Measurements from ENCODE around the gene NCL.
"Not testable (repeated sequence)": the region's sequence is repeated elsewhere in the genome, so short reads cannot be mapped to it uniquely, and the experiment has no call there.

The NCL gene

GRCh38 chr2:231449503-231450054, 14.7 kb downstream of the NCL start:
- no peak overlapping the region for H3K4me3 ChIP-seq (ENCODE audit: low read depth, low read length)
- in situ Hi-C loops (cut with HindIII; ENCODE audit: low sequenced_read_pairs): no loop called here
- DNase-seq (ENCODE audit: low read depth): no peak
- TF ChIP-seq CTCF (IDR thresholded peaks at IDR 0.05; ENCODE audit: low read depth, low read length, missing control alignments): no peak

DNA sequence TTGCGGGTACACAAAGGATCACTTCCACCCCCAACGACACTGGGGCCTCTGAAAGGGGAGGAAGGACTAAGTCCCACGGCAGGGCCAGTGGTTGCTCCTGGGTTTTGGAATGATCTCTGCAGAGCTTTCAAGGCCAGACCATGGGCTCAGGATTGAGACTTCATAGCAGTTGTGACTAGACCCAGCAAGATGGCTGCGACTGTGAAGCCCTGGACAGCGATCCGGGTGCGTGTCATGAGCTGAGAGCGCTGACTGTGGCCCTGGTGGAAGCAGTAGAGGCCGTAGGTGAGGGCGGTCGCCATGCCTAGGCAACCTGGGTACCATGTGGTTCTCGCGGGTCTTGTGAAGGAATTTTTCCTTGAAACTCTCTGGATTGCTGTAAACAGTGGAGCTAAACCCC, 27.3 kb downstream of the NCL start:
- DNase-seq (ENCODE audit: low read depth): no peak
- TF ChIP-seq CTCF (IDR thresholded peaks at IDR 0.05; ENCODE audit: low read depth, low read length, missing control alignments): no peak
- H3K4me3 ChIP-seq (ENCODE audit: low read depth, low read length): no peak overlapping the region
- in situ Hi-C loops (cut with HindIII; ENCODE audit: low sequenced_read_pairs): no loop called here

- no peak for DNase-seq (ENCODE audit: low read depth)
- in situ Hi-C loops (cut with HindIII; ENCODE audit: low sequenced_read_pairs): no loop called here
Observed at GRCh38 chr2:231433990-231434389, 30.3 kb downstream of the NCL start.

DNA sequence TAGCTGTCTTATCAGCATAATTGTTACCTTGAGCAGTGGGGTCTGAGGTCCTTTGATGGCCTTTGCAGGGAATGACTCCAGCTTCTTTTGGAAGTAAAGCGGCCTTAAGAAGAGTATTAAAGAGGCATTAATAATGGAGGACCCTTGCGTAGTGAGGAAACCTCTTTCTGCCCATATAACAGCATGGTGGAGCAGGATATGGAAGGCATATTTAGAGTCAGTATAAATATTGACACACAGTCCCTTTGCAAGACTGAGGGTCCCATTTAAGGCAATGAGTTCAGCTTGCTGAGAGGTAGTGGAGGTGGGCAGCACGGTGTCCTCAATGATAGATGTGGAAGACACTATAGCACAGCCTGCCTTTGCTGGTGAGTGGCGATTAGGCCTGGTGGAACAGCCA, 32.7 kb downstream of the NCL start:
- H3K4me3 ChIP-seq (ENCODE audit: low read depth, low read length): no peak overlapping the region
- no peak for TF ChIP-seq CTCF (IDR thresholded peaks at IDR 0.05; ENCODE audit: low read depth, low read length, missing control alignments)
- no peak for DNase-seq (ENCODE audit: low read depth)
- in situ Hi-C loops (cut with HindIII; ENCODE audit: low sequenced_read_pairs): no loop called here

More at GRCh38 chr2:231433990-231434389, 30.3 kb downstream of the NCL start:
- no peak overlapping the region for H3K4me3 ChIP-seq (ENCODE audit: low read depth, low read length)
- no peak for TF ChIP-seq CTCF (IDR thresholded peaks at IDR 0.05; ENCODE audit: low read depth, low read length, missing control alignments)

DNA sequence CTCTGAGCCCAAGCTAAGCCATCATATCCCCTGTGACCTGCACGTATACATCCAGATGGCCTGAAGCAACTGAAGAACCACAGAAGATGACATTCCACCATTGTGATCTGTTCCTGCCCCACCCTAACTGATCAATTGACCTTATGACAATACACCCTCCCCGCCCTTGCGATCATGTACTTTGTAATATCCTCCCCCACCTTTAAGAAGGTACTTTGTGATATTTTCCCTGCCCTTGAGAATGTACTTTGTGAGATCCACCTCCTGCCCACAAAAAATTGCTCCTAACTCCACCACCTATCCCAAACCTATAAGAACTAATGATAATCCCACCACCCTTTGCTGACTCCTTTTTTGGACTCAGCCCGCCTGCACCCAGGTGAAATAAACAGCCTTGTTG, 33.8 kb downstream of the NCL start:
- DNase-seq (ENCODE audit: low read depth); H3K4me3 ChIP-seq (ENCODE audit: low read depth, low read length); in situ Hi-C loops (cut with HindIII; ENCODE audit: low sequenced_read_pairs): not testable (repeated sequence)

- in situ Hi-C loops (cut with HindIII; ENCODE audit: low sequenced_read_pairs): no loop called here
- DNase-seq (ENCODE audit: low read depth): no peak
- no peak for TF ChIP-seq CTCF (IDR thresholded peaks at IDR 0.05; ENCODE audit: low read depth, low read length, missing control alignments)
- H3K4me3 ChIP-seq (ENCODE audit: low read depth, low read length): no peak overlapping the region
Observed at GRCh38 chr2:231429901-231430300, 34.4 kb downstream of the NCL start.

- H3K4me3 ChIP-seq (ENCODE audit: low read depth, low read length): no peak overlapping the region
- in situ Hi-C loops (cut with HindIII; ENCODE audit: low sequenced_read_pairs): no loop called here
- no peak for DNase-seq (ENCODE audit: low read depth)
- no peak for TF ChIP-seq CTCF (IDR thresholded peaks at IDR 0.05; ENCODE audit: low read depth, low read length, missing control alignments)
Observed at GRCh38 chr2:231429152-231429551, 35.1 kb downstream of the NCL start.

Measured in astrocyte of the cerebellum (primary cell).